Right lobe of liver (tissue), 6 donors: ENCODE data around the gene SPI1. TPM values are rescaled to one million over a fixed set of nuclear protein-coding genes. Genes with fewer than 3 reads are reported as not detected.

ENCODE experiments used
- ATAC-seq, 4 donors: fragments of 200-7000 bp; cut with Tn5 transposase; one replicate each; pipeline ENCODE4 v1.9.1; 2020; ENCODE audit warnings: mild to moderate bottlenecking in 4 of 4, moderate library complexity in 4 of 4
- DNase-seq, 3 donors: peaks; one replicate each; pipeline ENCODE4 v3.0.0-alpha.2; 2020
- H3K27ac ChIP-seq, 3 donors: fragments of 200-600 bp; one replicate each; pipeline ENCODE4 v1.8.0; 2022
- H3K27me3 ChIP-seq, 2 donors: fragments of 200-600 bp; one replicate each; pipeline ENCODE4 v1.8.0; 2022
- H3K36me3 ChIP-seq, 4 donors: fragments of 200-600 bp; sonication (generic) in 1 of 4; one replicate each; pipeline versions ENCODE4 v1.5.1 to v1.8.0; 2017 to 2022; ENCODE audit warnings: control low read depth in 1 of 4
- H3K4me1 ChIP-seq, 4 donors: fragments of 200-600 bp; sonication (generic) in 1 of 4; one replicate each; pipeline versions ENCODE4 v1.5.1 to v1.8.0; 2017 to 2022; ENCODE audit warnings: control low read depth in 1 of 4
- H3K4me3 ChIP-seq, 3 donors: fragments of 200-600 bp; one replicate each; pipeline ENCODE4 v1.8.0; 2022
- H3K9me3 ChIP-seq, 4 donors: fragments of 200-600 bp; sonication (generic) in 1 of 4; one replicate each; pipeline versions ENCODE4 v1.5.1 to v1.8.0; 2017 to 2022; ENCODE audit warnings: control low read depth in 1 of 4
- CTCF ChIP-seq, 4 donors: fragments of 200-600 bp in 3 of 4; fragments of 450-650 bp in 1 of 4; IDR thresholded peaks; one replicate each; pipeline versions ENCODE4 v1.5.1 to v1.8.0; 2016 to 2022; ENCODE audit warnings: antibody characterized with exemption in 4 of 4, mild to moderate bottlenecking in 2 of 4
- POLR2A ChIP-seq: fragments of 450-650 bp; IDR thresholded peaks from one replicate; pipeline ENCODE4 v1.6.1; 2017; ENCODE audit warnings: antibody characterized with exemption, mild to moderate bottlenecking
- WGBS: methylation state at CpG from one replicate; pipeline ENCODE4 v1.1.6; 2018; ENCODE audit warnings: low coverage, low lambda C conversion rate; ENCODE audit not compliant: insufficient coverage; ENCODE audit errors: missing lambda C conversion rate; 5-methylcytosine and 5-hydroxymethylcytosine counted together
- intact Hi-C, 2 donors: fragments of 100-400 bp; cut with DNase I; formaldehyde crosslinking; loops; one replicate each; pipeline versions ENCODE4 v1.11.2 to v1.14.1; 2022
- total RNA-seq, 6 experiments: library from RNA; depleted of rRNA in 2 of 6; stranded (reverse); fragments of >200 nt in 2 of 6; fragmentation: NEBNext Ultra II Directional in 3 of 6; extraction: Animal tissue kit (Norgen Biotek cat#: 25700) in 3 of 6; gene quantifications; one replicate each; pipeline versions ENCODE4 v1.1.0 to v1.2.4, GENCODE V29; 2016 to 2023
- donor health status: DM: no; HTN: yes; CAD: no.
- donor health status: DM: no; HTN: no; CAD: no.
- donor health status: DM: no; HTN: no; CAD: no.
- donor health status: DM: no; HTN: yes; CAD: no.
- donor health status: DM: no; HTN: yes; CAD: no.

SPI1 gene
- total RNA-seq, 6 experiments from 2014 or later = 7.5 to 29.1 (median 10.1) TPM

GRCh38 chr11:47378836-47379170 is 456 bp upstream of the SPI1 start:
- peaks cover 0 to 2% (median 0%) of the 10 kb centered on the region in 4 donors for H3K4me1 ChIP-seq
- TF ChIP-seq CTCF (IDR thresholded peaks at IDR 0.05) = no peak
- no peak for TF ChIP-seq POLR2A
- no peaks in the 10 kb centered on the region for H3K9me3 ChIP-seq
- H3K4me3 ChIP-seq = no peak overlapping the region
- intact Hi-C loops = loop anchor here (5.0 to 10.0 kb wide), 2 partner anchors 46 to 73 kb away; partner anchors contain the start of gene PSMC3 (in 1 of the 2)
- no peaks in the 10 kb centered on the region for H3K27me3 ChIP-seq
- DNase-seq (no peak), ATAC-seq (no peak)
- H3K36me3 ChIP-seq = no peaks in the 10 kb centered on the region
- H3K27ac ChIP-seq = peak overlapping the region in 2 of 3 donors; percentile 63 to 69

GRCh38 chr11:47377571-47378009 is 757 bp downstream of the SPI1 start:
- H3K4me3 ChIP-seq = peak overlapping the region; percentile 21 to 44 (median 22)
- intact Hi-C loops = loop anchor here (5.0 to 10.0 kb wide), 2 partner anchors 47 to 75 kb away; partner anchors contain the start of gene PSMC3 (in 1 of the 2)
- no peaks in the 10 kb centered on the region for H3K27me3 ChIP-seq
- WGBS = 62% methylated on average over 4 of the region's 5 CpGs
- no peaks in the 10 kb centered on the region for H3K36me3 ChIP-seq
- ATAC-seq = peak; percentile 5 to 32 (median 16)
- DNase-seq = peak in 1 of 3 donors; percentile 65
- TF ChIP-seq CTCF (IDR thresholded peaks at IDR 0.05) (no peak), POLR2A (no peak)
- H3K9me3 ChIP-seq = no peaks in the 10 kb centered on the region
- peaks cover 0 to 2% (median 0%) of the 10 kb centered on the region in 4 donors for H3K4me1 ChIP-seq
- H3K27ac ChIP-seq = peak overlapping the region; percentile 44 to 80 (median 69)

GRCh38 chr11:47376525-47377371 is 1.6 kb downstream of the SPI1 start:
- intact Hi-C loops = loop anchor here (5.0 to 10.0 kb wide), 2 partner anchors 48 to 76 kb away; partner anchors contain the start of gene PSMC3 (in 1 of the 2)
- 35% methylated on average over 5 of the region's 14 CpGs for WGBS
- Histone ChIP-seq H3K27ac (peak overlapping the region; percentile 21 to 80 (median 69)), H3K27me3 (no peaks in the 10 kb centered on the region), H3K9me3 (no peaks in the 10 kb centered on the region), H3K36me3 (no peaks in the 10 kb centered on the region), H3K4me1 (peaks cover 0 to 2% (median 0%) of the 10 kb centered on the region in 4 donors), H3K4me3 (peak overlapping the region; percentile 21 to 44 (median 22))
- no peak for TF ChIP-seq POLR2A
- TF ChIP-seq CTCF (IDR thresholded peaks at IDR 0.05) = no peak
- ATAC-seq (peak; percentile 33 to 66 (median 50)), DNase-seq (peak in 2 of 3 donors; percentile 73 to 80)

GRCh38 chr11:47376107-47376524 is 2.2 kb downstream of the SPI1 start:
- 71% methylated on average over 4 of the region's 8 CpGs for WGBS
- DNase-seq = no peak
- H3K36me3 ChIP-seq = no peaks in the 10 kb centered on the region
- H3K4me3 ChIP-seq = peak overlapping the region in 2 of 3 donors; percentile 6 to 44
- intact Hi-C loops = loop anchor here (5.0 to 10.0 kb wide), 2 partner anchors 49 to 76 kb away; partner anchors contain the start of gene PSMC3 (in 1 of the 2)
- ATAC-seq = no peak
- H3K4me1 ChIP-seq = peaks cover 0 to 2% (median 0%) of the 10 kb centered on the region in 4 donors
- H3K9me3 ChIP-seq = no peaks in the 10 kb centered on the region
- no peaks in the 10 kb centered on the region for H3K27me3 ChIP-seq
- TF ChIP-seq CTCF (IDR thresholded peaks at IDR 0.05) (no peak), POLR2A (no peak)
- H3K27ac ChIP-seq = peak overlapping the region in 1 of 3 donors; percentile 26
